HepG2 (cell line): ENCODE results near the gene PLXND1. TPM values are rescaled to one million over a fixed set of nuclear protein-coding genes. Genes with fewer than 3 reads are reported as not detected.

Source experiments
- BRCA1 ChIP-seq: sonication (generic); formaldehyde crosslinking; IDR thresholded peaks from 2 replicates; pipeline ENCODE4 v1.4.0; 2020; ENCODE audit warnings: missing genetic modification reagents
- DMTF1 ChIP-seq: sonication (generic); formaldehyde crosslinking; IDR thresholded peaks from 2 replicates; pipeline ENCODE4 v1.4.0; 2020; ENCODE audit warnings: mild to moderate bottlenecking, missing genetic modification reagents
- E2F1 ChIP-seq: sonication (generic); formaldehyde crosslinking; IDR thresholded peaks from 2 replicates; pipeline ENCODE4 v1.5.0; 2020; ENCODE audit warnings: missing genetic modification reagents
- GLMP ChIP-seq: sonication (generic); formaldehyde crosslinking; IDR thresholded peaks from 2 replicates; pipeline ENCODE4 v1.9.0; 2021; ENCODE audit warnings: missing genetic modification reagents, mild to moderate bottlenecking, borderline replicate concordance
- MXI1 ChIP-seq: IDR thresholded peaks from 3 replicates; pipeline ENCODE4 v1.6.1; 2012; ENCODE audit warnings: low read depth, low read length, inconsistent platforms, borderline replicate concordance
- PCBP1 ChIP-seq: fragments of 200-400 bp; formaldehyde crosslinking; IDR thresholded peaks from 2 replicates; pipeline ENCODE4 v1.6.1; 2017; ENCODE audit warnings: mild to moderate bottlenecking, low read depth, low read length, borderline replicate concordance
- SAP130 ChIP-seq: IDR thresholded peaks from 2 replicates; pipeline ENCODE4 v1.6.1; 2016; ENCODE audit warnings: low read depth
- ZBTB26 ChIP-seq: IDR thresholded peaks from 2 replicates; pipeline ENCODE4 v1.6.1; 2016; ENCODE audit warnings: missing compliant biosample characterization, missing genetic modification reagents, borderline replicate concordance
- ZNF121 ChIP-seq: sonication (generic); formaldehyde crosslinking; IDR thresholded peaks from 2 replicates; pipeline ENCODE4 v1.5.0; 2020; ENCODE audit warnings: mild to moderate bottlenecking, missing genetic modification reagents
- ZNF407 ChIP-seq: sonication (generic); formaldehyde crosslinking; IDR thresholded peaks from one replicate; pipeline ENCODE4 v1.5.1; 2020; ENCODE audit warnings: mild to moderate bottlenecking, missing genetic modification reagents; ENCODE audit errors: not compliant biosample characterization
- ZNF446 ChIP-seq: sonication (generic); formaldehyde crosslinking; IDR thresholded peaks from 2 replicates; pipeline ENCODE4 v1.5.0; 2020; ENCODE audit warnings: mild to moderate bottlenecking, missing genetic modification reagents
- ZSCAN20 ChIP-seq: sonication (generic); formaldehyde crosslinking; IDR thresholded peaks from 2 replicates; pipeline ENCODE4 v1.4.0; 2020; ENCODE audit warnings: missing genetic modification reagents, mild to moderate bottlenecking, borderline replicate concordance
- ZSCAN25 ChIP-seq: sonication (generic); formaldehyde crosslinking; IDR thresholded peaks from 2 replicates; pipeline ENCODE4 v1.8.0; 2022; ENCODE audit warnings: mild to moderate bottlenecking, missing genetic modification reagents
- polyA plus RNA-seq, 8 experiments: library from polyadenylated mRNA; depleted of rRNA in 3 of 8; stranded (reverse) in 7 of 8; unstranded in 1 of 8; fragments of >200 nt; fragmentation: Illumina TruSeq in 4 of 8; extraction: Trizol in 4 of 8; gene quantifications; 2 replicates each; pipeline versions ENCODE4 v1.2.1 to v1.2.3, GENCODE V29; 2011 to 2016; ENCODE audit warnings: low read depth in 4 of 8, missing spikeins in 1 of 8, mixed read lengths in 1 of 8; ENCODE audit not compliant: insufficient read depth in 1 of 8
- total RNA-seq, 5 experiments: library from RNA; depleted of rRNA; stranded (reverse); fragments of >200 nt; fragmentation: Illumina TruSeq; extraction: Trizol; gene quantifications; 2 replicates each; pipeline ENCODE4 v1.2.3, GENCODE V29; 2016; ENCODE audit warnings: low read depth in 1 of 5

The PLXND1 gene
- total and polyA plus RNA-seq, 2 of the 13 experiments (the other 11 are each of a cell fraction or from before 2014, with no cell fraction given), result 15.9 to 42.0 TPM

- TF ChIP-seq BRCA1 (CRISPR knock-in tag), result no peak
- peak; percentile 21 for TF ChIP-seq ZNF446 (CRISPR knock-in tag)
- TF ChIP-seq MXI1, result peak; percentile 80; the same call in 1 of the 3 replicates
- TF ChIP-seq ZNF121 (CRISPR knock-in tag), result 0 out of 2 replicates have a peak, but pooled peaks have one; percentile 36
- TF ChIP-seq SAP130 (CRISPR knock-in tag), result peak; percentile 84
- no peak for TF ChIP-seq ZBTB26 (CRISPR knock-in tag)
- TF ChIP-seq PCBP1, result 0 out of 2 replicates have a peak, but pooled peaks have one; percentile 15
- peak; percentile 43; the same call in 1 of the 2 replicates for TF ChIP-seq ZSCAN25 (CRISPR knock-in tag)
- no peak for TF ChIP-seq GLMP (CRISPR knock-in tag)
- no peak; the same call in 1 of the 2 replicates for TF ChIP-seq ZSCAN20 (CRISPR knock-in tag)
- TF ChIP-seq ZNF407 (CRISPR knock-in tag), result peak; percentile 85
- no peak for TF ChIP-seq DMTF1
- peak; percentile 55 for TF ChIP-seq E2F1
Measured at GRCh38 chr3:129626744-129627349, 20.4 kb upstream of the PLXND1 start (continued).
